IPS-18c (cell line): ENCODE results near the gene MCM5.
"Not testable (repeated sequence)": the region's sequence is repeated elsewhere in the genome, so short reads cannot be mapped to it uniquely, and the experiment has no call there.

Experiments used
- H3K4me3 ChIP-seq: 2 replicates; pipeline ENCODE4 v1.7.0; 2013; ENCODE audit warnings: low read depth, mild to moderate bottlenecking, low read length, moderate library complexity; ENCODE audit not compliant: insufficient read depth
- H3K9me3 ChIP-seq: one replicate; pipeline ENCODE4 v1.6.1; 2013; ENCODE audit warnings: mild to moderate bottlenecking, low read length, moderate library complexity; ENCODE audit not compliant: control insufficient read depth, insufficient read depth

MCM5 gene

DNA sequence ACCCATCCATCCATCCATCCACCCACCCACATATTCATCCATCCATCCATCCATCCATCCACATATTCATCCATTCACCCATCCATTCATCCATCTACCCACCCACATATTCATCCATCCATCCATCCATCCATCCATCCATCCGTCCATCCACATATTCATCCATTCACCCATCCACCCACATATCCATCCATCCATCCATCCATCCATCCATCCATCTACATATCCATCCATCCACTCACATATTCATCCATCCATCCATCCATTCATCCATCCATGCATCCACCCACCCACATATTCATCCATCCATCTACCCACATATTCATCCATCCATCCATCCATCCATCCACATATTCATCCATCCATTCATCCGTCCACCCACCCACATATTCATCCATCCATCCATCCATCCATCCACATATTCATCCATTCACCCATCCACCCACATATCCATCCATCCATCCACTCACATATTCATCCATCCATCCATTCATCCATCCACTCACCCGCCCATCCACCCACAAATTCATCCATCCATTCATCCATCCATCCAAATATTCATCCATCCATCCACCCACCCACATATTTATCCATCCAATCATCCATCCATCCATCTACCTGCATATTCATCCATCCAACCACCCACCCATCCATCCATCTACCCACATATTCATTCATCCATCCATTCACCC lies 38.9 kb downstream of the MCM5 start:
- not testable (repeated sequence) for H3K9me3 ChIP-seq, H3K4me3 ChIP-seq

- H3K4me3 ChIP-seq: no peak overlapping the region
- H3K9me3 ChIP-seq: no peaks in the 10 kb centered on the region
Observed at GRCh38 chr22:35439365-35439717, 39.4 kb downstream of the MCM5 start.

GRCh38 chr22:35440129-35440528 lies 40.2 kb downstream of the MCM5 start:
- Histone ChIP-seq H3K9me3 (no peaks in the 10 kb centered on the region), H3K4me3 (no peak overlapping the region)

- Histone ChIP-seq H3K4me3 (no peak overlapping the region), H3K9me3 (no peaks in the 10 kb centered on the region)
Observed at GRCh38 chr22:35441489-35442100, 41.7 kb downstream of the MCM5 start.

DNA sequence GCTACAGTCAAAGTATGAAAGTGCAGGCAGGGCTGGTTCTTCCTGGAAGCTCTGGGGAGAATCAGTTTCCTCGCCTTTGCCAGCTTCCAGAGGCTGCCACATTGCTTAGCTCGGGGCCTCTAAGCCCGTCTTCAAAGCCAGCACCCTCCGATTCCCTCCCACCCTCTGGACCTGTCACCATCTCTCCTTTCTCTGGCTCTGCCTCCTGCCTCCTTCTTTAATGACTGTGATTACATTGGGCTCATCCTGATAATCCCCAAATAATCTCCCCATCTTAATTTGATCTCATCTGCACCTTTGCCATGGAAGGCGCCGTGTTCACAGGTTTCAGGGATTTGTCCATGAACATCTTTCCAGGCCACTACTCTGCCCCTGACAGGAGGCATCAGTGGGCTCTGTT lies 42.5 kb downstream of the MCM5 start:
- Histone ChIP-seq H3K9me3 (no peaks in the 10 kb centered on the region), H3K4me3 (no peak overlapping the region)

GRCh38 chr22:35443338-35443737 lies 43.4 kb downstream of the MCM5 start:
- peaks cover 2% of the 10 kb centered on the region for H3K9me3 ChIP-seq
- H3K4me3 ChIP-seq: no peak overlapping the region

DNA sequence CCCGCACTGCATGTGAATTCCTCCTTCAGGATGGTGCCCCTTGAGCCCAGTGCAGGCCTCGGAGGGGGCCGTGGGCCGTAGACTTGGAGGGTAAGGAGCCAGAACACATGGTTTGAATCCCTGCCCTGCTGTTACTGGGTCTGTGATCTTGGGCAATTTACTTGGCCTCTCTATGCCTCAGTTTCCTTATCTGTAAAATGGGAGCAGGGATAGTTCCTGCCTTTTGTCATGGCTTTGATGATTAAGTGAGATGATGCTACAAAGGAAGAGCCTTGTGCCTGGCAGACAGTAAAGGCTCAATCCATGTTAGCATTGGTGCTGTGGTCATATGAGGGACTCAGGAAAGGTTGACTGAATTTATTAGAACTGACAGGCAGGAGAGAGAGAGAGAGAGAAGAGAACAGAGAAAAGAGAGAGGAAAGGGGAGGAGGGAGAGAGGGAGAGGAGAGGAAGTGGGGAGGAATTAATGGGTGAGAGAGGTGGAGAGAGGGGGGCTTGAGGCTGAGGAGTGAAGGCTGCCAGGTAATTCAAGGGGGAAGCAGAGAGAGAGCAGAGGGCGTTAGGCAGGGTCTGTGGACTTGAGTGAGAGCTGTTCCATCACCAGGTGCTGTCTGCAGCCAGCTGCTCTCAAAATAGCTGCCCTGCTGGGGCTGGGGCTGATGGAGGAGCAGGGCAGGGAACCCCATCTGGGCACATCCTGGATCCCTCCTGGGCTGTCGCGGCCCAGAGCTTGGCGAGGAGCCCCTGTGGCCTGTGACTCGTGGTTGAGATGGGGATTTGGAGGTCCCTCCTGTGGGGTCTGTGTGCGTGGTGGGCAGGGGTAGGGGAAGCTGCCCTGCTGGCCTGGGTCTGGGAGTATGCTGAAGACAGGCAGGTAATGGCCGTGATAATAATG lies 44.1 kb downstream of the MCM5 start:
- H3K9me3 ChIP-seq: peaks cover 2% of the 10 kb centered on the region
- no peak overlapping the region for H3K4me3 ChIP-seq

- H3K4me3 ChIP-seq: no peak overlapping the region
Observed at GRCh38 chr22:35444685-35445399, 44.9 kb downstream of the MCM5 start.

GRCh38 chr22:35445933-35446332 lies 46.0 kb downstream of the MCM5 start:
- H3K4me3 ChIP-seq: no peak overlapping the region
- peaks cover 2% of the 10 kb centered on the region for H3K9me3 ChIP-seq

More at GRCh38 chr22:35444685-35445399, 44.9 kb downstream of the MCM5 start:
- H3K9me3 ChIP-seq: peaks cover 2% of the 10 kb centered on the region

GRCh38 chr22:35446365-35446764 lies 46.4 kb downstream of the MCM5 start:
- H3K4me3 ChIP-seq: no peak overlapping the region
- peaks cover 2% of the 10 kb centered on the region for H3K9me3 ChIP-seq

GRCh38 chr22:35448523-35448922 lies 48.6 kb downstream of the MCM5 start:
- peaks cover 2% of the 10 kb centered on the region for H3K9me3 ChIP-seq
- H3K4me3 ChIP-seq: no peak overlapping the region

GRCh38 chr22:35449829-35450689 lies 50.1 kb downstream of the MCM5 start:
- Histone ChIP-seq H3K4me3 (no peak overlapping the region), H3K9me3 (peaks cover 2% of the 10 kb centered on the region)

- Histone ChIP-seq H3K4me3 (no peak overlapping the region), H3K9me3 (peaks cover 2% of the 10 kb centered on the region)
Observed at GRCh38 chr22:35450824-35451569, 51.1 kb downstream of the MCM5 start.

DNA sequence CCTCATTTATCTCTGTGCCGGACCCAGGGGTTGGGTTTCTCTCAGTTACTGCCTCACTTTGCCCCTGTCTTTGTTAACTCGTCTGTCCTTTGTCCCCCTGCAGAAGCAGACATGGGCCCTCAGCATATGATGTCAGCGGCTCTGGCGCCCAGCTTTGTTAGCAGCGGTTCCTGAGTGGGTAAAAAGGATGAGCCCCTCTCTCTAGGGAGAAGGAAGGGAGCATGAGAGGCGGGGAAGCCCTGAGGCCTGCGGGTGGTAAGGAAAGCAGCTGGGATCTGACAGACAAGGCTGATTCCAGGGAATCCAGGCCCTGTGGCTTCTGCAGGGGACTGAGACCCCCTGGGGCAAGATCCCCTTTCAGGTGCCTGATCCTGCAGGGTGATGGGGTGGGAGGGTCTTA lies 51.7 kb downstream of the MCM5 start:
- Histone ChIP-seq H3K9me3 (peaks cover 2% of the 10 kb centered on the region), H3K4me3 (no peak overlapping the region)

- no peak overlapping the region for H3K4me3 ChIP-seq
- peaks cover 2% of the 10 kb centered on the region for H3K9me3 ChIP-seq
Observed at GRCh38 chr22:35452351-35452781, 52.4 kb downstream of the MCM5 start.
